Keratinocyte (primary cell): ENCODE measurements around the gene CTAG1B.
"Not testable (repeated sequence)": the region's sequence is repeated elsewhere in the genome, so short reads cannot be mapped to it uniquely, and the experiment has no call there.

Source experiments
- EZH2 ChIP-seq: IDR thresholded peaks from one replicate; pipeline ENCODE4 v1.6.1; 2012; ENCODE audit warnings: inconsistent platforms, mild to moderate bottlenecking, low read length, moderate library complexity
- TF ChIP-seq, protein P1 (sequence below), 3 experiments: IDR thresholded peaks in 1 of 3; conservative IDR thresholded peaks in 1 of 3; optimal IDR thresholded peaks in 1 of 3; 2 replicates in 2 of 3; 3 replicates in 1 of 3; pipeline versions ENCODE3 to v1.5.1; 2011; ENCODE audit warnings: low read length in 3 of 3, mild to moderate bottlenecking in 3 of 3, moderate library complexity in 2 of 3, control low read depth in 1 of 3, inconsistent platforms in 1 of 3; ENCODE audit not compliant: insufficient read depth in 2 of 3; ENCODE audit errors: extremely low read depth in 1 of 3

DNA sequence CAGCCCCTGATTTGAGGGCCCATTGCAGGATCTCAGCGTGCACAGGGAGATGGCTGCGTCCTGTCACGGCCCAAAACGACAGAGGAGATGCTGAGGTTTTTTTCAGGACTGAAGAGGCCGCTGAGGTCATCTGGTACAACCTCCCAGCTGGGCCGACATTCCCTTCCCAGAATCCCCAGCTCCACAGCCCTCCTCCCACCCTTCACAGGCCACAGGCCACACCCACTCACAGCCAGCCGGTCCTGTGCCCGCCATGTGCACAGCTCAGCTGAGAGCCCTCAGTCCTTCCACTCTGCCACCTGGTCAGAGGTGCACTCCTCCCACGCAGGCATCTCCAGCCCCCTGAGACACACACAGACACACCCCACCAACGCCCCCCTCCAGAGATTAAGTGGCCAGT is 22.7 kb upstream of the CTAG1B start:
- TF ChIP-seq, protein P1, sequence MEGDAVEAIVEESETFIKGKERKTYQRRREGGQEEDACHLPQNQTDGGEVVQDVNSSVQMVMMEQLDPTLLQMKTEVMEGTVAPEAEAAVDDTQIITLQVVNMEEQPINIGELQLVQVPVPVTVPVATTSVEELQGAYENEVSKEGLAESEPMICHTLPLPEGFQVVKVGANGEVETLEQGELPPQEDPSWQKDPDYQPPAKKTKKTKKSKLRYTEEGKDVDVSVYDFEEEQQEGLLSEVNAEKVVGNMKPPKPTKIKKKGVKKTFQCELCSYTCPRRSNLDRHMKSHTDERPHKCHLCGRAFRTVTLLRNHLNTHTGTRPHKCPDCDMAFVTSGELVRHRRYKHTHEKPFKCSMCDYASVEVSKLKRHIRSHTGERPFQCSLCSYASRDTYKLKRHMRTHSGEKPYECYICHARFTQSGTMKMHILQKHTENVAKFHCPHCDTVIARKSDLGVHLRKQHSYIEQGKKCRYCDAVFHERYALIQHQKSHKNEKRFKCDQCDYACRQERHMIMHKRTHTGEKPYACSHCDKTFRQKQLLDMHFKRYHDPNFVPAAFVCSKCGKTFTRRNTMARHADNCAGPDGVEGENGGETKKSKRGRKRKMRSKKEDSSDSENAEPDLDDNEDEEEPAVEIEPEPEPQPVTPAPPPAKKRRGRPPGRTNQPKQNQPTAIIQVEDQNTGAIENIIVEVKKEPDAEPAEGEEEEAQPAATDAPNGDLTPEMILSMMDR (optimal IDR thresholded peaks at IDR 0.05 in 1 of 3, IDR thresholded peaks at IDR 0.05 in 1 of 3, conservative IDR thresholded peaks at IDR 0.05 in 1 of 3; ENCODE audit: extremely low read depth in 1 of 3, insufficient read depth in 2 of 3, low read length in 3 of 3), result not testable (repeated sequence)
- TF ChIP-seq EZH2, result not testable (repeated sequence)
